RWPE2 (cell line): ENCODE results near the gene UCMA.

Experiments used
- ATAC-seq: fragments of 200-7000 bp; cut with Tn5 transposase; 3 replicates; pipeline ENCODE4 v1.9.1; 2021; ENCODE audit warnings: low read depth
- DNase-seq: peaks from one replicate; pipeline ENCODE4 v3.0.0-alpha.2; 2020; ENCODE audit warnings: low spot score
- H3K27ac ChIP-seq: fragments of 450-650 bp; 2 replicates; pipeline ENCODE4 v1.5.1; 2017; ENCODE audit warnings: mild to moderate bottlenecking; ENCODE audit not compliant: poor library complexity, severe bottlenecking
- H3K27me3 ChIP-seq: fragments of 250-450 bp; sonication (Bioruptor Pico); 2 replicates; pipeline ENCODE4 v1.5.1; 2021; ENCODE audit warnings: mild to moderate bottlenecking, moderate library complexity; ENCODE audit not compliant: insufficient read depth, poor library complexity, severe bottlenecking
- H3K36me3 ChIP-seq: fragments of 250-450 bp; sonication (Bioruptor Pico); 2 replicates; pipeline ENCODE4 v1.5.1; 2020; ENCODE audit warnings: low read depth, mild to moderate bottlenecking, moderate library complexity
- H3K4me1 ChIP-seq: fragments of 250-450 bp; sonication (Bioruptor Pico); 2 replicates; pipeline ENCODE4 v1.5.1; 2021; ENCODE audit warnings: mild to moderate bottlenecking, moderate library complexity; ENCODE audit not compliant: insufficient read depth, poor library complexity, severe bottlenecking
- H3K4me3 ChIP-seq: fragments of 250-450 bp; sonication (Bioruptor Pico); 2 replicates; pipeline ENCODE4 v1.5.1; 2021; ENCODE audit warnings: mild to moderate bottlenecking, moderate library complexity; ENCODE audit not compliant: severe bottlenecking
- H3K9me3 ChIP-seq: fragments of 250-450 bp; sonication (Bioruptor Pico); 2 replicates; pipeline ENCODE4 v1.5.1; 2021; ENCODE audit warnings: mild to moderate bottlenecking, moderate library complexity; ENCODE audit not compliant: severe bottlenecking
- CTCF ChIP-seq: fragments of 450-650 bp; IDR thresholded peaks from one replicate; pipeline ENCODE4 v1.5.1; 2017; ENCODE audit warnings: mild to moderate bottlenecking, moderate library complexity; ENCODE audit not compliant: poor library complexity, severe bottlenecking

Gene UCMA

GRCh38 chr10:13184276-13184675 is 49.9 kb downstream of the UCMA start:
- no peaks in the 10 kb centered on the region for H3K27me3 ChIP-seq
- H3K4me1 ChIP-seq, result no peaks in the 10 kb centered on the region
- no peak overlapping the region for H3K27ac ChIP-seq
- no peak for ATAC-seq
- TF ChIP-seq CTCF, result no peak
- H3K9me3 ChIP-seq, result no peaks in the 10 kb centered on the region
- peaks cover 87% of the 10 kb centered on the region for H3K36me3 ChIP-seq
- no peak overlapping the region for H3K4me3 ChIP-seq
- DNase-seq, result no peak

GRCh38 chr10:13183625-13184024 is 50.5 kb downstream of the UCMA start:
- no peaks in the 10 kb centered on the region for H3K4me1 ChIP-seq
- TF ChIP-seq CTCF, result no peak
- DNase-seq (no peak), ATAC-seq (no peak)
- peaks cover 90% of the 10 kb centered on the region for H3K36me3 ChIP-seq
- no peaks in the 10 kb centered on the region for H3K9me3 ChIP-seq
- no peaks in the 10 kb centered on the region for H3K27me3 ChIP-seq
- no peak overlapping the region for H3K4me3 ChIP-seq
- no peak overlapping the region for H3K27ac ChIP-seq

GRCh38 chr10:13182424-13182823 is 51.8 kb downstream of the UCMA start:
- H3K36me3 ChIP-seq, result peaks cover 88% of the 10 kb centered on the region
- no peaks in the 10 kb centered on the region for H3K27me3 ChIP-seq
- no peak for TF ChIP-seq CTCF
- DNase-seq (no peak), ATAC-seq (no peak)
- H3K4me3 ChIP-seq, result no peak overlapping the region
- no peak overlapping the region for H3K27ac ChIP-seq
- H3K4me1 ChIP-seq, result no peaks in the 10 kb centered on the region
- H3K9me3 ChIP-seq, result no peaks in the 10 kb centered on the region

GRCh38 chr10:13180788-13181187 is 53.4 kb downstream of the UCMA start:
- TF ChIP-seq CTCF, result no peak
- peaks cover 88% of the 10 kb centered on the region for H3K36me3 ChIP-seq
- H3K27ac ChIP-seq, result no peak overlapping the region
- ATAC-seq (no peak), DNase-seq (no peak)
- H3K27me3 ChIP-seq, result no peaks in the 10 kb centered on the region
- no peaks in the 10 kb centered on the region for H3K9me3 ChIP-seq
- H3K4me3 ChIP-seq, result no peak overlapping the region
- no peaks in the 10 kb centered on the region for H3K4me1 ChIP-seq

- Histone ChIP-seq H3K4me1 (no peaks in the 10 kb centered on the region), H3K27me3 (no peaks in the 10 kb centered on the region), H3K4me3 (no peak overlapping the region), H3K9me3 (no peaks in the 10 kb centered on the region), H3K36me3 (peaks cover 78% of the 10 kb centered on the region), H3K27ac (no peak overlapping the region)
- ATAC-seq (no peak), DNase-seq (no peak)
- TF ChIP-seq CTCF, result no peak
Observed at GRCh38 chr10:13173616-13174015, 60.6 kb downstream of the UCMA start.
